GM18498 (cell line): ENCODE results near the gene SLC35F3.
"Not testable (repeated sequence)": the region's sequence is repeated elsewhere in the genome, so short reads cannot be mapped to it uniquely, and the experiment has no call there.

Experiments
- ATAC-seq: cut with Tn5 transposase; IDR thresholded peaks from one replicate; pipeline ENCODE4 v1.9.1; 2021; ENCODE audit warnings: mild to moderate bottlenecking, moderate library complexity; ENCODE audit not compliant: unreplicated experiment

SLC35F3 gene

GRCh38 chr1:234243521-234244260 lies 339.2 kb downstream of the SLC35F3 start:
- ATAC-seq, result no peak

DNA sequence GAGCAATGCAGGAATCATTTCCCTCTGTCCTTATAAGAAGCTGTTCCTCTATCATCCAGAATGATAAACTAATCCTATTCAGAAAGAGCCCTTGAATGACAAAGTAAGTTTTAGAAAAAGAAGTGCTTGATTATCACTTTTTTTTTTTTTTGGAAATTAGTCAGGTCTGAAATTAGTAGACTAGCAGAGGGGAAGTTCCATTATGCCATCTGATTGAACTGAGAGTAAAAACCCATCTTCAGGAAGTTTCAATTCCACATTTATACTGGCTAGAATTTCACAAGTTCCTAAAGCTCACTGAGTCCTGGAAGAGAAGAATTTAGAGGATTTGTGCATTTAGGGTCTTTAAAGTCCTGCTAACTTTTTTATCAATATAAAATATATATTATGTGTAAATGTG lies 340.0 kb downstream of the SLC35F3 start:
- ATAC-seq, result no peak

GRCh38 chr1:234246638-234247116 lies 342.2 kb downstream of the SLC35F3 start:
- ATAC-seq, result peak; percentile 88

- ATAC-seq, result not testable (repeated sequence)
Observed at GRCh38 chr1:234247746-234248145, 343.3 kb downstream of the SLC35F3 start.

DNA sequence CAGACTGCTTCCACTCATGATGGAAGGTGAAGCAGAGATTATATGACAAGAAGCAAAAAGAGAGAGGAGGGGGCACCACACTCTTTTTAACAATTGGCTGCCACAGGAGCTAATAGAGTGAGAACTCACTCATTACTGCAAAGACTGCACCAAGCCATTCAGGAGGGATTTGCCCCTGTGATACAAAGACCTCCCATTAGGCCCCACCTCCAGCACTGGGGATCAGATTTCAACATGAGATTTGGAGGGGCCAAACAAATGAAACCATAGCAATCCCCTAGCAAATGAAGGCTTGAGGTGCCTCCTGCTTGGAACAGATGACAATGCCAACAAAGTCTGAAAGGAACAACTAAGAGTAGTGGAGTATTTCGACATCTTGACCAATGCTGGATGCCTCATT lies 346.3 kb downstream of the SLC35F3 start:
- ATAC-seq, result no peak

- ATAC-seq, result peak; percentile 69
Observed at GRCh38 chr1:234253732-234254131, 349.3 kb downstream of the SLC35F3 start.

DNA sequence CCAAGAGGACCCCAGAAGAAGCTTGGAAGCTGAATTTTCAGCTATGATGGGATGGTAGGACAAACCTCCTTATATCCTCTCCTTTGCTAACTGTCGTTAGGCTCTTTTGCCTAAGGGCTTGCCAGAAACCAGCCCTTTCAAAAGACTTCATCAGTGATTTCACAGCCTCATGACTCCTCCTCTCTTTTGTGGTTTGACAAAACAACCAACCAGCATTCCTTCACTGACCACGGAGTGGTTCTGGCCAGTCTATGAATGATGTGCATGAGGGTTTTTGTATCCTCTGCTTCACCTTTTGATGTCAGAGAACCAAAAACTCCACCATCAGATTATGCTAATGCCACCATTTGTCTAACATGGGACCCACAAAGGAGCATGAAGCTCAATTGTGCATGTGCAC lies 351.9 kb downstream of the SLC35F3 start:
- ATAC-seq, result no peak

- ATAC-seq, result no peak
Observed at GRCh38 chr1:234258071-234258470, 353.6 kb downstream of the SLC35F3 start.

DNA sequence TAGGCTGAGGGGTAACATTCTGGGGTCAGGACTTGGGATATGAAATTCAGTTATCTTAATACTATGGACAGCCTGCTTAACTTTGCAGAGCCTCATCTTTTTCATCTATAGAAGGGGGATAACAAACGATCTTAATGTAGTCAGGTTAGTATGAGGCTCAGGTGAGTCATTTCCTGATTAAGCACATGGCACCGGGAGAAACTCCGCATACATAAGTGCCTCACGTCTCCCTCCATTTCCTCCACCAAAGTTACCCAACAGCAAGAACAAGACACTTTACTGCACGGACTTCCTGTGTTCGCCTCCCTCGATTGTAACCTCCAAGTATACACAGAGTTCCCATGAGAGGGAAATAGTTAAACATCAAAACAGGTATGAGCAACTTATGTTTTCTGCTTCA lies 356.1 kb downstream of the SLC35F3 start:
- ATAC-seq, result no peak

DNA sequence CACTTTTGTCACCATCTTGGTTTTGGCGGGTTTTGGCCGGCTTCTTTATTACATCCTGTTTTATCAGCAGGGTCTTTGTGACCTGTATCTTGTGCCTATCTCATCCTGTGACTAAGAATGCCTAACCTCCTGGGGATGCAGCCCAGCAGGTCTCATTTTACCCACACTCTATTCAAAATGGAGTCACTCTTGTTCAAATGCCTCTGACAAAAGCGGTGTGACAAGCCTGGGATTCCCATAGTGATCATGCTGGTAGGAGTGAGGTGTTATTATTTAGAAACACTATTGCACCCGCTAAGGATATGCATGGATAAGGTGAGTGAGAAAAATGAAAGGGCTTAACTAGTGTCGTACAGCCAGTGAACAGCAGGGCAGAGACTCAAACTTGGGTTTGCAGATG lies 357.1 kb downstream of the SLC35F3 start:
- ATAC-seq, result no peak

GRCh38 chr1:234262007-234262753 lies 357.7 kb downstream of the SLC35F3 start:
- no peak for ATAC-seq

DNA sequence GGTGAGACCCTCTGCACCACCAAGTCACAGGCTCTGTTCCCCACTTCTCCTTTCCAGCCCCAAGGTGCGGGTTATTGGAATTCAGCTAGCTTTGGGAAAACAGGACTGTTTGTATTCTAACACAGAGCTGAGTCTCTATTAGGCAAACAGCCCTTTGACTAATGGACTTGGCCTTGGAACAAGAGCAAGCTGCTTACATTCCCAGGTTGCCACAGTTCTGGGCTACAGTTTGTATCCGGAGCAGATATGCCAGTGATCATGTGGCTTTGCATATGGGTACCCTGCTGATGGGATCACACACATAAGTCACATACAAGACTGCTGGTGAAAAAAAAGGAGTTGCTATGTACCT lies 358.3 kb downstream of the SLC35F3 start:
- no peak for ATAC-seq

GRCh38 chr1:234264832-234265231 lies 360.4 kb downstream of the SLC35F3 start:
- ATAC-seq, result no peak

- no peak for ATAC-seq
Observed at GRCh38 chr1:234265321-234265720, 360.8 kb downstream of the SLC35F3 start.

DNA sequence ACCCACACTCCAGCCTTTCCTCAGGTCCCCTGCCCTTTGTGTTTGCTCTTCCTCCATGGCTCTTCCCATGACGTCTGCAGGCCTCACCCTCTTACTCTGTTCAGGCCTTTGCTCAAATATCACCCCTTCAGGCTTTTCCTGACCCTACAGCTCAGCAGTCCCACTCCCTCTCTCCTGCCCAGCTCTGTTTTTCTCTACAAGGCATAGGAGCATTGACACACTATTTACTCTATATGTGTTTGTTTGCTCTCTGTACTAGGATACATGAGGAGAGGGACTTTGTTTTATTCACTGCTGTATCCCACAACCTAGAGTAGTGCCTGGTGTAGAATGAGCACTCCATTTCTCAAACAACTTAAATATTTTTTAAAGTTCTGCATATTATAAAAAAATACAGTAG lies 361.4 kb downstream of the SLC35F3 start:
- no peak for ATAC-seq

DNA sequence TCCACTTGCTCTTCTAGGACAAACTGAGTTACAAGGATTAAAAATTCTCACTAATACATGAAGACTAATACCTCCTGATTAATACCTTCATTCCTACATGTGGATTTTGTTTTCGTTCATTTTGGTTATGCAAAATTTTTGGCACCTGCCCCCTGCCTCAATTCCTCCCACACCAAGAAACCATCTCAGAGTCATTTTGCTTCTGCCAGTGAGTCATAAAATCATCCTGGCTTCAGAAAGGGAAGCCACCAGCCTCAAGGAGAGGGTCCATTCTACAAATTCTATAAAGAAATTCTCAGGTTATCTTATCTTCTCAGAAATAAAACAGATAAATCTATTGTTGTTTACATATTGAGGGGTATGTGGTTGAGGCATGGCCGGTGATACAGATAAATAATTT lies 365.6 kb downstream of the SLC35F3 start:
- ATAC-seq, result no peak

GRCh38 chr1:234270581-234271242 lies 366.2 kb downstream of the SLC35F3 start:
- no peak for ATAC-seq

DNA sequence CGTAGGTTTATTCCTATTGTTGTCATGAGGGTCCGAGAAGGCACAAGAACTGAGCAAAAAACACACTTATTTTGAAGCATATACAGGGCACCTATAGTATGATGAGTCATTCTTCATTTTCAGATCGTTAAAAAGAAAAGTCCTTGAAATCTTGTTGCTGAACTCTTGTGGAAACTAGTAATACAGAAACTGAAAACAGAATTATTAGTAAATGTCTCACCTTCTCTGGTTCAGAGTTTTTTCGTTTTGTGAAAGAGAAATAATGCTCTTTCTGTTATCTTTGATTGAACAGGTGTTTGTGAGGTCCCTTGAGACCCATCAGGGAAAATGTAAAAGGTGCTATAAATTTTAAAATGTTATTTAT lies 366.7 kb downstream of the SLC35F3 start:
- ATAC-seq, result peak; percentile 94

GRCh38 chr1:234272656-234273312 lies 368.3 kb downstream of the SLC35F3 start:
- ATAC-seq, result no peak

DNA sequence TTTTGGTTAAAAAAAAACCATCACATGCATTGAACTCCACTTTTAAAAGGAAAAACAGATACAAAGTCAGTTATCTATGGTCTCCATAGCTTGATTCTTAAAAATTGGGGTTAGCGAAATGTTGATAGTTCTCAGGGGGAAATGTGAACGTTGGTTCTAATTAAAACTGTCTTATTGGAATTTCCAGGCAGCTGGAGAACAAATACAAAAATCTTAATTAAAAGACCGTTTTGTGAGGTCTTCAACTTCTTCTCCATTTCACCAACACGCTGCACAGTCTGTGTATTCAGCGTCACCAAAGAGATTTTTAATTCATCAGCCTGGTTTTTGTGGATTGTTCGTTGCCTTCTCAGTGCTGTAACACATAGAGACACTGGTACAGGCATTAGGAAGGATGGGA lies 369.5 kb downstream of the SLC35F3 start:
- no peak for ATAC-seq

DNA sequence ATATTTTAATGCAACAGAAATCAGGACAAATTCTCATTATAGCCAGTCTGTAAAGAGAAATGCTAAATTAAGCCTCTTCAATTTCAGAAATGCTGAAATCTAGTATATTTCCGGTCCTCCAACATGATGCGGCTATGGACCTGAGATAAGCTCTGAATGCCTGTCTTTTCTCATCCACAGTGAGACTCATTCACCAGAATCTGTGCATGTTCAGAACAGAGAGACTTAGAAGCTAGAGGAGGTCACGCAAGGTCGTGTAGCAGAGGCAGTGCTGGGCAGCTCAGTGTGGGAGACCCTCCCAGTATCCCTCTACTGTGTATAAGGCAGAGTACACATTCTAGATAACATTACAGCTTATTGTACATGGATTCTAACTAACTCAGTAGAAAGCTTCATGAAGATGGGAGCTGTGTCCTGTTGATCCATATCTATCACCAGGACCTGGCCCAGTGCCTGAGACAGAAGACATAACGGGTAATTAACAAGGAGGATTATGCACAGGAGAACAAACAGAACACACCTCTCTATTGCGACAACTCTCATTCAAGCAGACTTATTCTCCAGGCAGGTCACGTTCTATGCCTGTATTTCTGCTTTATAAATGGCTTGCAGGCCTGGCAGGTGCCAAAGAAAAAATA lies 371.8 kb downstream of the SLC35F3 start:
- ATAC-seq, result no peak
